Breast epithelium (tissue), 3 donors: ENCODE data around the gene CARS1.

Experiments used
- CTCF ChIP-seq, 3 donors: fragments of 450-650 bp; IDR thresholded peaks; one replicate each; pipeline ENCODE4 v1.5.1; 2016 to 2017; ENCODE audit warnings: antibody characterized with exemption in 3 of 3, mild to moderate bottlenecking in 3 of 3, moderate library complexity in 3 of 3
- POLR2A ChIP-seq: fragments of 450-650 bp; IDR thresholded peaks from one replicate; pipeline ENCODE4 v1.6.1; 2016; ENCODE audit warnings: antibody characterized with exemption, mild to moderate bottlenecking, moderate library complexity
- POLR2AphosphoS5 ChIP-seq, 3 donors: sonication (generic); formaldehyde crosslinking; IDR thresholded peaks; one replicate each; pipeline ENCODE4 v1.6.1; 2017; ENCODE audit warnings: antibody characterized with exemption in 3 of 3

- no peak for TF ChIP-seq POLR2AphosphoS5 (IDR thresholded peaks at IDR 0.05)
- TF ChIP-seq CTCF (IDR thresholded peaks at IDR 0.05), result no peak
- no peak for TF ChIP-seq POLR2A
Measured at GRCh38 chr11:2990617-2991451, 66.4 kb downstream of the CARS1 start.
